GM12892 (cell line): ENCODE results near the gene ELP4.

Experiments used
- POLR2AphosphoS5 ChIP-seq: IDR thresholded peaks from 2 replicates; pipeline ENCODE4 v1.6.1; 2011; ENCODE audit warnings: low read depth, low read length, control low read depth
- TAF1 ChIP-seq: IDR thresholded peaks from 2 replicates; pipeline ENCODE4 v1.6.1; 2011; ENCODE audit warnings: low read depth, mild to moderate bottlenecking, control low read depth, low read length, borderline replicate concordance

- TF ChIP-seq TAF1 (no peak), POLR2AphosphoS5 (no peak)
Measured at GRCh38 chr11:31651208-31651607, 141.6 kb downstream of the ELP4 start.
